MCF 10A (cell line): ENCODE results near the gene HIRIP3. TPM values are rescaled to one million over a fixed set of nuclear protein-coding genes. Genes with fewer than 3 reads are reported as not detected.

Experiments used
- BruUV-seq: library from RNA; stranded (reverse); fragments of 400-500 nt; replicated peaks from 2 replicates; lab custom pipeline; 2021; lab: Mats Ljungman, UMichigan
- CTCF ChIA-PET: fragments of 300-600 bp; sonication (Branson Sonifier 250); formaldehyde crosslinking; extraction: SDS; loops from one replicate; lab custom pipeline; 2021; ENCODE audit warnings: antibody characterized with exemption, inconsistent platforms; lab: Yijun Ruan, JAX
- POLR2A ChIA-PET: fragments of 300-600, 350-650 bp; sonication (Branson Sonifier 250); formaldehyde crosslinking; extraction: SDS; loops from one replicate; lab custom pipeline; 2020; ENCODE audit warnings: antibody characterized with exemption, inconsistent platforms; lab: Yijun Ruan, JAX
- DNase-seq: peaks from one replicate; pipeline ENCODE4 v3.0.0-alpha.2; 2018; ENCODE audit not compliant: unreplicated experiment
- H3K27ac Mint-ChIP-seq: one replicate; pipeline ENCODE4 v1.8.0; 2022; ENCODE audit warnings: mild to moderate bottlenecking, low read depth, mixed read lengths; ENCODE audit not compliant: unreplicated experiment
- H3K27me3 Mint-ChIP-seq: one replicate; pipeline ENCODE4 v1.8.0; 2022; ENCODE audit warnings: mixed read lengths; ENCODE audit not compliant: insufficient read depth, unreplicated experiment
- H3K36me3 Mint-ChIP-seq: one replicate; pipeline ENCODE4 v1.8.0; 2022; ENCODE audit warnings: mild to moderate bottlenecking, moderate library complexity, mixed read lengths; ENCODE audit not compliant: insufficient read depth, unreplicated experiment
- H3K4me1 Mint-ChIP-seq: one replicate; pipeline ENCODE4 v1.8.0; 2022; ENCODE audit warnings: mixed read lengths; ENCODE audit not compliant: insufficient read depth, unreplicated experiment
- H3K4me3 Mint-ChIP-seq: one replicate; pipeline ENCODE4 v1.8.0; 2022; ENCODE audit warnings: mild to moderate bottlenecking, moderate library complexity, mixed read lengths; ENCODE audit not compliant: unreplicated experiment
- H3K9me3 Mint-ChIP-seq: one replicate; pipeline ENCODE4 v1.8.0; 2022; ENCODE audit warnings: mixed read lengths; ENCODE audit not compliant: unreplicated experiment
- intact Hi-C: fragments of 100-400 bp; cut with micrococcal nuclease; formaldehyde crosslinking; loops from 2 replicates; pipeline ENCODE4 v1.14.1; 2022
- total RNA-seq: library from RNA; stranded (reverse); gene quantifications from 2 replicates; pipeline ENCODE4 v1.2.3, GENCODE V29; 2022
- TF ChIP-seq, protein P1 (sequence below): fragments of 200-600 bp; IDR thresholded peaks from one replicate; pipeline ENCODE4 v1.8.0; 2022; ENCODE audit warnings: antibody characterized with exemption, mild to moderate bottlenecking; ENCODE audit not compliant: unreplicated experiment

HIRIP3 gene
- total RNA-seq, 1 experiment from 2014 or later = 20.7 TPM

DNA sequence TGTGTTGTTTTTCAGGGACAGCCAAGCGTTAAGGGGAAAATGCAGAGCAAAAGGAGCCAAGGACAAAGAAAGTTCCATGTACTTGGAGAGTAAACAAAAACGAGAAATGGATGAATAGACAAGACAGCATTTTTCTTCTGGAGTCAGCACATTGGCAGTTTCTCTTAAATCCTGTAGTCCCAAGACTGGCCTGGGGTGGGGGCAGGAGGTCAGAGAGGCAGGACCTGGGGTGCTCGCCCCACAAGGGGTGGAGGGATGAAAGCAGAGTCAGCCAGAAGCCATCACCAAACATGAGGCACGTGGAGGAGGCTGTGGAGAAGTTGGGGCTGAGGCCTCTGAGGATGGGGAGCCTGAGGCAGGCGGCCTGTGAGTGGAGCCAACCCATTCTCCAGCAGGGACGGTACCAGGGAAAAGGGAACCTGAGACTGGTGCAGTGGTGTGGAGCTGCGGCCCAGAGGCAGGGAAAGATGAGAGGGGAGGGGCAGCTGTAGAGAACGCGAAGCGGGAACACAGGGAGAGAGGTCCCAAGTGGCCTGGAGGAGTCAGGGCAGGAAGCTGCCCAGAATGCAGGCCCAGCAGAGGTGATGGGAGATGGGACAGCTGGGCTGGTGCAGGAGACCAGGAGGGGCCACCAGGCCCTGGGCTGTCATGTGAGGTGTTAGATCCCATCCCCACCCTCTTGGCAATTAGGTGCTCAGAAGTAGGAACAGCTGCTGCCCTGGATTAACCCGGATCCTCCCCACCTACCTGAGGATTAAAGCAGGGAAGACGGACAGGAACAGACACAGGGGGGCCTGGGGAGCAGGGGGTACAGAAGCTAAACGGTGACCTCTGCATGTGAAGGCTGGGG is 32.4 kb upstream of the HIRIP3 start:
- ChIA-PET CTCF (no interaction called here), POLR2A (no interaction called here)
- Mint-ChIP-seq H3K36me3 (no peaks in the 10 kb centered on the region), H3K27ac (no peak overlapping the region), H3K4me1 (no peaks in the 10 kb centered on the region), H3K9me3 (no peaks in the 10 kb centered on the region), H3K4me3 (no peak overlapping the region), H3K27me3 (peaks cover 53% of the 10 kb centered on the region)
- intact Hi-C loops = no loop called here
- no peak for DNase-seq
- BruUV-seq = no TSS peak
- TF ChIP-seq, protein P1, sequence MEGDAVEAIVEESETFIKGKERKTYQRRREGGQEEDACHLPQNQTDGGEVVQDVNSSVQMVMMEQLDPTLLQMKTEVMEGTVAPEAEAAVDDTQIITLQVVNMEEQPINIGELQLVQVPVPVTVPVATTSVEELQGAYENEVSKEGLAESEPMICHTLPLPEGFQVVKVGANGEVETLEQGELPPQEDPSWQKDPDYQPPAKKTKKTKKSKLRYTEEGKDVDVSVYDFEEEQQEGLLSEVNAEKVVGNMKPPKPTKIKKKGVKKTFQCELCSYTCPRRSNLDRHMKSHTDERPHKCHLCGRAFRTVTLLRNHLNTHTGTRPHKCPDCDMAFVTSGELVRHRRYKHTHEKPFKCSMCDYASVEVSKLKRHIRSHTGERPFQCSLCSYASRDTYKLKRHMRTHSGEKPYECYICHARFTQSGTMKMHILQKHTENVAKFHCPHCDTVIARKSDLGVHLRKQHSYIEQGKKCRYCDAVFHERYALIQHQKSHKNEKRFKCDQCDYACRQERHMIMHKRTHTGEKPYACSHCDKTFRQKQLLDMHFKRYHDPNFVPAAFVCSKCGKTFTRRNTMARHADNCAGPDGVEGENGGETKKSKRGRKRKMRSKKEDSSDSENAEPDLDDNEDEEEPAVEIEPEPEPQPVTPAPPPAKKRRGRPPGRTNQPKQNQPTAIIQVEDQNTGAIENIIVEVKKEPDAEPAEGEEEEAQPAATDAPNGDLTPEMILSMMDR = no peak

DNA sequence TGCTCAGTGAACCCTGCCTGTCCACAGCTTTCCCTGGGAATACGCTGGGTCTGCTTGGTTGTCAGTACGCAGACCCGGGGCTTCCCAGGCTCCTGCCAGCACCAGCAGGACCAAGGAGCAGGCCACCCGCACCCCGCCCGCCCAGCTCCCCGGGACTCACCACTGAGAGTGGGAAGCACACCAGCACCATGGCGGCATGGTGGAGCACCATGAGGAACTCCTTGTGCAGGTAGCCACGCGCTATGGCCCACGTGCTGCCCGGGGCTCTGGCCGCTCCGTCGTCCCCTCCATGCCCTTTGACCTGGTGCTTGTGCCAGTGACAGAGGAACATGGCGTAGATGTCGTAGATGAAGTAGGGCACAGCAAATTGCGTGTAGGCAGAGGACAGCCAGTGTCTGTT is 31.0 kb upstream of the HIRIP3 start:
- no TSS peak for BruUV-seq
- intact Hi-C loops = no loop called here
- H3K4me1 Mint-ChIP-seq = no peaks in the 10 kb centered on the region
- DNase-seq = no peak
- H3K27ac Mint-ChIP-seq = no peak overlapping the region
- H3K9me3 Mint-ChIP-seq = no peaks in the 10 kb centered on the region
- TF ChIP-seq, protein P1 = no peak
- H3K4me3 Mint-ChIP-seq = no peak overlapping the region
- POLR2A ChIA-PET = no interaction called here
- CTCF ChIA-PET = no interaction called here
- no peaks in the 10 kb centered on the region for H3K36me3 Mint-ChIP-seq
- peaks cover 53% of the 10 kb centered on the region for H3K27me3 Mint-ChIP-seq

DNA sequence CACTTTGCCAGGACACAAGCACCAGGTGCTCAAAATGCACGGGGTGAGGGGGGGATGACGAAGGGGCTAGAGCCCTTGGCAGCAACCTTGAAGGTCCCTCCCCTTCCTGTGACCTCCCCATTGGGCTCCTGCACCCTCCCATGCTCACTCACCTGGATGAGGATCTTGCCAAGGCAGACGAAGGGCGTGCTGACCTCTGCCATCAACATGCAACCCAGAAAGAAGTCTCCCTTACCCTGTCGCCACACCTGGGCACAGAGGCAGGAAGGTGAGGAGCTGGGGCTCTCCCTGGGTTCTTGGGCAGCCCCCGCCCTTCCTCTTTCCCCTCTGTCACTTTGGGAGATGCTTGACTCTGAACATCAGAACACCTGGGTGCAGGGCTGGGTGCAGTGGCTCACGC is 30.2 kb upstream of the HIRIP3 start:
- Mint-ChIP-seq H3K4me1 (no peaks in the 10 kb centered on the region), H3K27me3 (peaks cover 52% of the 10 kb centered on the region), H3K4me3 (no peak overlapping the region), H3K27ac (no peak overlapping the region), H3K36me3 (no peaks in the 10 kb centered on the region), H3K9me3 (no peaks in the 10 kb centered on the region)
- ChIA-PET POLR2A (no interaction called here), CTCF (interaction anchor here (0.9 kb wide), 1 partner anchor 30 kb away, joined by 3 read pairs; no protein-coding TSS in a partner anchor)
- BruUV-seq = no TSS peak
- no peak for DNase-seq
- TF ChIP-seq, protein P1 = no peak
- intact Hi-C loops = no loop called here

DNA sequence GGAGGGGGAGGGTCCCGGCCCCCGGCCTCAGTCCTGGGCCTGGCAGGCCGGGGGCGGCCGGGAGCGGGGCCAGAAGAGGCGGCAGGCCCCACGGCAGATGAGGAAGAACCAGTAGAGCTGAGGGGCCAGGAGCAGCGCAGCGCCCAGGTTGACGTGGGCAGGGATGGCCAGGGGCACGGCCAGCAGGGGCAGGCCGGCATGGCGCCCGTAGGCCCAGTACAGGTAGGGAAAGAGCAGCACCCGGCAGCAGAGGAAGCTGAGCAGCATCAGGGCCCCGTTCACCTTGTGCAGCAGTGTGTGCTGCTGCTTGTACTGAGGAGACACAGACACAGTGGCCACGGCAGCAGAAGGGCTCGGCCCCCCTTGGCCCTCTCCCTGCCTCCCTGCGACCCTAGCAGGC is 29.7 kb upstream of the HIRIP3 start:
- CTCF ChIA-PET = interaction anchor here (0.9 kb wide), 1 partner anchor 30 kb away, joined by 3 read pairs; no protein-coding TSS in a partner anchor
- BruUV-seq = no TSS peak
- POLR2A ChIA-PET = no interaction called here
- H3K4me1 Mint-ChIP-seq = no peaks in the 10 kb centered on the region
- no peak overlapping the region for H3K4me3 Mint-ChIP-seq
- H3K27ac Mint-ChIP-seq = no peak overlapping the region
- H3K27me3 Mint-ChIP-seq = peaks cover 48% of the 10 kb centered on the region
- intact Hi-C loops = no loop called here
- TF ChIP-seq, protein P1 = no peak
- H3K36me3 Mint-ChIP-seq = no peaks in the 10 kb centered on the region
- H3K9me3 Mint-ChIP-seq = no peaks in the 10 kb centered on the region
- DNase-seq = no peak
